ENCODE data around the gene PKNOX1.

DNA sequence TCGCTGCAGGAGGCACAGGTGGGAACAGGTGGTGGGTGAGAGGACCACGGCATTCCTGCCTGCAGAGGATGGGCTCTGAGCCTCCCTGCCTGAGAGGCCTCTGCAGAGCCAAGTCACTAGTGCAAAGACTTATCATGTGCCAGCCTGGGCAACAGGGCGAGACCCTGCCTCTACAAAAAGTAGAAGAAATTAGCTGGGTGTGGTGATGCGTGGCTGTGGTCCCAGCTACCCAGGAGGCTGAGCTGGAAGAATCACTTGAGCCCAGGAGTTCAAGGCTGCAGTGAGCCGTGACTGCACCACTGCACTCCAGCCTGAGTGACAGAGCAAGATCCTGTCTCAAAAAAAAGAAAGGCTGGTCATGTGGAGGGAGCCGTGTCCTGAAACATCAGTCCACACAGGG is 46.4 kb downstream of the PKNOX1 start:
- no peak for TF ChIP-seq EZH2 (IDR thresholded peaks at IDR 0.05; ENCODE audit: borderline replicate concordance, low read length)
- TF ChIP-seq CTCF (conservative IDR thresholded peaks at IDR 0.05 in 1 of 2, IDR thresholded peaks at IDR 0.05 in 1 of 2; ENCODE audit: extremely low read depth in 1 of 2, insufficient read depth in 1 of 2, low read depth in 1 of 2, low read length in 2 of 2) = no peak

Data from mammary epithelial cell (primary cell).